C4-2B (cell line): ENCODE measurements around the gene LDLRAD3.

Experiments
- ZFX ChIP-seq: fragments of 450-650 bp; IDR thresholded peaks from 2 replicates; pipeline ENCODE4 v1.6.1; 2017
- TF ChIP-seq, protein P1 (sequence below): fragments of 450-650 bp; conservative IDR thresholded peaks from 2 replicates; pipeline ENCODE4 v1.5.1; 2017; ENCODE audit warnings: mild to moderate bottlenecking

DNA sequence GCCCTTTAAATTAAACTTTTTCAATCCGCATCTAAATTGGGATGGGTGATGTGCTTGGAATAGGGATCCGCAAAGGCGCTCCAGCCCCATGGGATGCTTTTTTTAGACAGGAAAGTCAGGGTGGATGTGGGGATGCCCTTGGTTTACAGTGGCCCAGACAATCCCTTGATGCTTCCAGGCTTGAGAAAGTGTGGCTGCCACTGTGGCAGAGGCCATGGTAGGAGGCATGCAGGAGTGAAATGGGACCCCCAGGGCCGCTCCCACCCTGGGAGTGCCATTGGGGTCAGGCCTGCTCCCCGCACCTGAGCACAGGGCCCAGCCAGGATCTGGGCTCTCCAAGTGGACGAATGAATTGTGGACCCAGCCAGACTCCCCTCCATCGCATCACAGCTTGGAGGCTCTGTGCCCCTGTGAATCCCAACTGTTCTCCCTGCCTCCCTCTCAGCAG lies 269.6 kb downstream of the LDLRAD3 start:
- TF ChIP-seq, protein P1, sequence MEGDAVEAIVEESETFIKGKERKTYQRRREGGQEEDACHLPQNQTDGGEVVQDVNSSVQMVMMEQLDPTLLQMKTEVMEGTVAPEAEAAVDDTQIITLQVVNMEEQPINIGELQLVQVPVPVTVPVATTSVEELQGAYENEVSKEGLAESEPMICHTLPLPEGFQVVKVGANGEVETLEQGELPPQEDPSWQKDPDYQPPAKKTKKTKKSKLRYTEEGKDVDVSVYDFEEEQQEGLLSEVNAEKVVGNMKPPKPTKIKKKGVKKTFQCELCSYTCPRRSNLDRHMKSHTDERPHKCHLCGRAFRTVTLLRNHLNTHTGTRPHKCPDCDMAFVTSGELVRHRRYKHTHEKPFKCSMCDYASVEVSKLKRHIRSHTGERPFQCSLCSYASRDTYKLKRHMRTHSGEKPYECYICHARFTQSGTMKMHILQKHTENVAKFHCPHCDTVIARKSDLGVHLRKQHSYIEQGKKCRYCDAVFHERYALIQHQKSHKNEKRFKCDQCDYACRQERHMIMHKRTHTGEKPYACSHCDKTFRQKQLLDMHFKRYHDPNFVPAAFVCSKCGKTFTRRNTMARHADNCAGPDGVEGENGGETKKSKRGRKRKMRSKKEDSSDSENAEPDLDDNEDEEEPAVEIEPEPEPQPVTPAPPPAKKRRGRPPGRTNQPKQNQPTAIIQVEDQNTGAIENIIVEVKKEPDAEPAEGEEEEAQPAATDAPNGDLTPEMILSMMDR, result no peak
- TF ChIP-seq ZFX, result no peak
